K562 (cell line): Measurements from ENCODE around the gene CORIN. TPM values are rescaled to one million over a fixed set of nuclear protein-coding genes. Genes with fewer than 3 reads are reported as not detected.

Experiments used
- ATAC-seq: fragments of 200-7000 bp; cut with Tn5 transposase; 3 replicates; pipeline ENCODE4 v1.9.1; 2020; ENCODE audit warnings: moderate library complexity
- BruUV-seq: library from RNA; stranded (reverse); fragments of 400-500 nt; replicated peaks from 2 replicates; lab custom pipeline; 2021; lab: Mats Ljungman, UMichigan
- CTCF ChIA-PET: fragments of 300-600 bp; formaldehyde crosslinking; extraction: SDS; loops from one replicate; lab custom pipeline; 2021; ENCODE audit warnings: low intra/inter-chr PET ratio; lab: Yijun Ruan, JAX
- POLR2A ChIA-PET: fragments of 300-600, 350-650 bp; sonication (Branson Sonifier 250); formaldehyde crosslinking; extraction: SDS; loops from one replicate; lab custom pipeline; 2021; ENCODE audit warnings: antibody characterized with exemption, inconsistent platforms; lab: Yijun Ruan, JAX
- DNase-seq, 4 experiments: peaks; one replicate each; pipeline versions ENCODE4 v3.0.0 to v3.0.0-alpha.2; 2011 to 2018; ENCODE audit warnings: low spot score in 3 of 4, mixed read lengths in 3 of 4; ENCODE audit errors: extremely low read depth in 1 of 4
- FAIRE-seq: peaks from 2 replicates; lab custom pipeline; 2011; peaks lifted over from hg19 to GRCh38; lab: Jason Lieb, UNC
- H2AFZ ChIP-seq: 2 replicates; pipeline ENCODE4 v1.6.0; 2011; ENCODE audit warnings: low read depth, low read length, control low read depth, inconsistent platforms
- H3K27ac ChIP-seq: fragments of 200-600 bp; 3 replicates; pipeline ENCODE4 v1.8.0; 2011; ENCODE audit warnings: low read depth, mild to moderate bottlenecking, control low read depth, inconsistent platforms, low read length, moderate library complexity, mixed read lengths; ENCODE audit errors: extremely low read depth
- H3K27me3 ChIP-seq, 2 experiments: fragments of 300-600 bp in 1 of 2; 2 replicates in 1 of 2; 3 replicates in 1 of 2; pipeline versions ENCODE4 v1.6.0 to v1.8.0; 2011; ENCODE audit warnings: inconsistent platforms in 2 of 2, low read length in 2 of 2, mild to moderate bottlenecking in 1 of 2, mixed read lengths in 1 of 2, moderate library complexity in 1 of 2; ENCODE audit not compliant: control insufficient read depth in 2 of 2, insufficient read depth in 2 of 2
- H3K36me3 ChIP-seq: fragments of 300-600 bp; 3 replicates; pipeline ENCODE4 v1.8.0; 2011; ENCODE audit warnings: mild to moderate bottlenecking, low read length, inconsistent platforms; ENCODE audit not compliant: control insufficient read depth, insufficient read depth
- H3K4me1 ChIP-seq, 2 experiments: fragments of 200-600 bp in 1 of 2; replicated peaks in 1 of 2; 2 replicates in 1 of 2; 3 replicates in 1 of 2; pipeline versions ENCODE4 v1.5.1 to v1.8.0; 2011; ENCODE audit warnings: inconsistent platforms in 2 of 2, low read length in 2 of 2, mild to moderate bottlenecking in 1 of 2, mixed read lengths in 1 of 2, moderate library complexity in 1 of 2; ENCODE audit not compliant: control insufficient read depth in 2 of 2, insufficient read depth in 2 of 2
- H3K4me2 ChIP-seq: 2 replicates; pipeline ENCODE4 v1.6.1; 2011; ENCODE audit warnings: low read length, control low read depth, inconsistent platforms, mixed read lengths; ENCODE audit not compliant: insufficient read depth
- H3K4me3 ChIP-seq: fragments of 200-600 bp; sonication (generic), shearing (Covaris generic); 2 replicates; pipeline ENCODE4 v1.5.1; 2016; ENCODE audit warnings: control low read depth, inconsistent platforms
- H3K79me2 ChIP-seq: fragments of 200-600 bp; 3 replicates; pipeline ENCODE4 v1.8.0; 2011; ENCODE audit warnings: low read length, inconsistent platforms; ENCODE audit not compliant: control insufficient read depth, insufficient read depth
- H3K9ac ChIP-seq, 2 experiments: 2 replicates each; pipeline versions ENCODE4 v1.6.0 to v1.6.1; 2011; ENCODE audit warnings: low read depth in 2 of 2, low read length in 2 of 2, control low read depth in 1 of 2, inconsistent platforms in 1 of 2, mild to moderate bottlenecking in 1 of 2, mixed read lengths in 1 of 2; ENCODE audit not compliant: insufficient read depth in 1 of 2
- H3K9me1 ChIP-seq: one replicate; pipeline ENCODE4 v1.6.0; 2011; ENCODE audit warnings: inconsistent platforms, mild to moderate bottlenecking, low read length, moderate library complexity; ENCODE audit not compliant: control insufficient read depth, insufficient read depth
- H3K9me3 ChIP-seq: replicated peaks from 2 replicates; pipeline ENCODE4 v1.5.1; 2011; ENCODE audit warnings: low read depth, low read length, inconsistent platforms; ENCODE audit not compliant: control insufficient read depth, insufficient read depth
- H4K20me1 ChIP-seq: replicated peaks from 2 replicates; pipeline ENCODE4 v1.6.1; 2011; ENCODE audit warnings: low read length, inconsistent platforms, mixed read lengths; ENCODE audit not compliant: control insufficient read depth, insufficient read depth
- ELF4 ChIP-seq: fragments of 450-650 bp; formaldehyde crosslinking; IDR thresholded peaks from 2 replicates; pipeline ENCODE4 v1.4.0; 2022; ENCODE audit warnings: missing genetic modification characterization
- FIP1L1 ChIP-seq: fragments of 200-400 bp; formaldehyde crosslinking; IDR thresholded peaks from 2 replicates; pipeline ENCODE4 v1.6.1; 2018; ENCODE audit warnings: mild to moderate bottlenecking, low read depth, low read length; ENCODE audit not compliant: poor library complexity, severe bottlenecking
- JUND ChIP-seq, 2 experiments: IDR thresholded peaks; 2 replicates in 1 of 2; 3 replicates in 1 of 2; pipeline ENCODE4 v1.6.1; 2011; ENCODE audit warnings: borderline replicate concordance in 2 of 2, low read depth in 2 of 2, low read length in 2 of 2, improper control_type of control experiment in 1 of 2, missing biosample characterization in 1 of 2, missing genetic modification characterization in 1 of 2, missing genetic modification reagents in 1 of 2
- MBD2 ChIP-seq: sonication (generic); IDR thresholded peaks from 2 replicates; pipeline ENCODE4 v1.6.1; 2016; ENCODE audit warnings: low read depth, borderline replicate concordance
- MYNN ChIP-seq, 2 experiments: sonication (generic); formaldehyde crosslinking in 1 of 2; IDR thresholded peaks; 2 replicates each; pipeline versions ENCODE4 v1.5.0 to v1.6.1; 2016 to 2020; ENCODE audit warnings: antibody characterized with exemption in 1 of 2, missing genetic modification reagents in 1 of 2
- NCOR1 ChIP-seq: fragments of 450-650 bp; IDR thresholded peaks from 2 replicates; pipeline ENCODE4 v1.6.1; 2016; ENCODE audit warnings: mild to moderate bottlenecking, moderate library complexity
- NEUROD1 ChIP-seq: fragments of 150-350 bp; IDR thresholded peaks from 2 replicates; pipeline ENCODE4 v1.6.1; 2014; ENCODE audit warnings: borderline replicate concordance, low read length, low read depth; ENCODE audit not compliant: partially characterized antibody
- NFE2L1 ChIP-seq: fragments of 450-650 bp; IDR thresholded peaks from 2 replicates; pipeline ENCODE4 v1.6.1; 2016; ENCODE audit warnings: missing genetic modification characterization, low read depth, mild to moderate bottlenecking, missing compliant biosample characterization, moderate library complexity, borderline replicate concordance
- POLR2AphosphoS5 ChIP-seq: IDR thresholded peaks from 2 replicates; pipeline ENCODE4 v1.6.1; 2011; ENCODE audit warnings: mild to moderate bottlenecking, low read depth, low read length, moderate library complexity; ENCODE audit not compliant: control insufficient read depth, insufficient read depth
- TRIM28 ChIP-seq: fragments of 450-650 bp; IDR thresholded peaks from 2 replicates; pipeline ENCODE4 v1.6.1; 2017
- XRCC3 ChIP-seq: fragments of 450-650 bp; IDR thresholded peaks from 2 replicates; pipeline ENCODE4 v1.6.1; 2017; ENCODE audit warnings: mild to moderate bottlenecking, moderate library complexity
- ZNF830 ChIP-seq: fragments of 250-450 bp; sonication (Bioruptor Pico); IDR thresholded peaks from 2 replicates; pipeline ENCODE4 v1.5.0; 2021; ENCODE audit warnings: mild to moderate bottlenecking
- WGBS: fragments of 100-300 bp; shearing (Covaris generic); methylation state at CpG from one replicate; pipeline ENCODE4 v1.1.6; 2016; ENCODE audit warnings: low coverage, mixed read lengths; ENCODE audit not compliant: insufficient coverage; ENCODE audit errors: missing lambda C conversion rate; 5-methylcytosine and 5-hydroxymethylcytosine counted together
- in situ Hi-C: fragments of 300-500 bp; cut with MboI; formaldehyde crosslinking; loops from 4 replicates; pipeline ENCODE4 v1.15.0; 2018; ENCODE audit warnings: inconsistent platforms, mixed read lengths
- intact Hi-C: fragments of 100-400 bp; cut with micrococcal nuclease; formaldehyde crosslinking; loops from 2 replicates; pipeline ENCODE4 v1.14.2; 2022
- polyA plus RNA-seq, 8 experiments: library from polyadenylated mRNA; depleted of rRNA in 4 of 8; stranded (reverse) in 5 of 8; unstranded in 3 of 8; fragments of >200 nt; fragmentation: Nextera tagmentation in 2 of 8; fragmentation: Illumina TruSeq in 1 of 8; extraction: Ambion mirVana in 2 of 8; extraction: Trizol in 1 of 8; gene quantifications; 2 replicates each; pipeline versions ENCODE4 v1.2.1 to v1.2.3, GENCODE V29; 2011 to 2014; ENCODE audit warnings: inconsistent platforms in 1 of 8, missing spikeins in 1 of 8
- total RNA-seq, 7 experiments: library from RNA; depleted of rRNA in 6 of 7; stranded (reverse); fragments of >200 nt in 6 of 7; fragmentation: Illumina TruSeq in 2 of 7; extraction: Trizol in 2 of 7; gene quantifications; 2 replicates each; pipeline versions ENCODE4 v1.2.1 to v1.2.3, GENCODE V29; 2011 to 2021; ENCODE audit warnings: low replicate concordance in 1 of 7
- TF ChIP-seq, protein P1 (sequence below), 3 experiments: fragments of 200-800 bp in 1 of 3; sonication (Bioruptor generic) in 1 of 3; sonication (generic) in 1 of 3; formaldehyde crosslinking in 1 of 3; IDR thresholded peaks; 2 replicates each; pipeline versions ENCODE4 v1.6.1 to v1.8.0; 2016 to 2022; ENCODE audit warnings: mild to moderate bottlenecking in 2 of 3, missing compliant biosample characterization in 2 of 3, missing genetic modification characterization in 2 of 3, missing genetic modification reagents in 1 of 3
- TF ChIP-seq, protein P2 (sequence below): fragments of 450-650 bp; IDR thresholded peaks from 2 replicates; pipeline ENCODE4 v1.6.1; 2016; ENCODE audit warnings: missing biosample characterization, missing genetic modification characterization
- TF ChIP-seq, protein P3 (sequence below): sonication (generic); formaldehyde crosslinking; IDR thresholded peaks from 2 replicates; pipeline ENCODE4 v1.8.0; 2022; ENCODE audit warnings: missing genetic modification reagents, mild to moderate bottlenecking, moderate library complexity, borderline replicate concordance
- TF ChIP-seq, protein P4 (sequence below): fragments of 250-450 bp; sonication (Bioruptor Pico); IDR thresholded peaks from 2 replicates; pipeline ENCODE4 v1.4.0; 2020; ENCODE audit warnings: mild to moderate bottlenecking, moderate library complexity

The CORIN gene
- total and polyA plus RNA-seq, 9 of the 15 experiments (the other 6 are each of a cell fraction or from before 2014, with no cell fraction given): 0.04 to 0.31 (median 0.08) TPM; not detected in 4

DNA sequence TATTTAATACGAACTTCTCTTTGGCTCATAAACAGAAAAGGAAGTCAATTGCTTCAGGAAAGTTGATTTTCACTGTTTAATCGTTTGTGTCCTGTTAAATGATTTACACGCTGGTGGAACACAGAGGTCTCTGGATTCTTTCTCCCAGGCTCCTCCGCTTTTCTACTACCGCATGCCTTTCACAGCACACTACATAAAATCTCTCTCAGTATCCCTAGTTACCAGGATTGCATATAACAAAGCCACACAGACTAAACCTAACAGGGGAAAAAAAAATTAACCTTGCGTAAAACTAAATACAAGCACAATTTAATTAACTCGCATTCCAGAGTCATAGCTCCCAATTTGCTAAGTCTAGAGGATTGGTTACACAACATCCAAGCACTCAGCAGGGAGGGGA, 133.9 kb downstream of the CORIN start (continued):
- no peak for TF ChIP-seq NFE2L1 (tag)
- TF ChIP-seq, protein P1, sequence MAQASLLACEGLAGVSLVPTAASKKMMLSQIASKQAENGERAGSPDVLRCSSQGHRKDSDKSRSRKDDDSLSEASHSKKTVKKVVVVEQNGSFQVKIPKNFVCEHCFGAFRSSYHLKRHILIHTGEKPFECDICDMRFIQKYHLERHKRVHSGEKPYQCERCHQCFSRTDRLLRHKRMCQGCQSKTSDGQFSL (CRISPR knock-in tag; IDR thresholded peaks at IDR 0.05): no peak
- TF ChIP-seq, protein P1 (tag; IDR thresholded peaks at IDR 0.05): no peak
- TF ChIP-seq, all 486 proteins: peak for 0

DNA sequence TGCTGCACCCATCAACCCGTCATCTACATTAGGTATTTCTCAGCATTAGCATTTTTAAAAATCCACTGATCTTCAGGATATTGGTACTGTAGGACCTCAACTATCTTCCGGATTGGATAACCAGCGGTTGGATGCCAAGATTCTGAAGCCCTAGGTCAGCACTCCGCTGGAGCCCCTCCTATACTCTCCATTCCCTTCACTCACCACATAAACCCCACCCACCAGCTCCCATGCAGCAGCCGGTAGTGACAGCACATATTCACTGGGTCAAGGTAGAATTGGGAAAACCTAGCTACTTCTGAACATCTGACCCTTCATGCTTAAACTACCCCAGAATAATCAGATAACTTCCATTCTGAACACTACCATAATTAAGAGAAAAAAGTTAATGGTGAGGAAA, 134.9 kb downstream of the CORIN start:
- no peaks in the 10 kb centered on the region for H3K36me3 ChIP-seq
- ChIA-PET CTCF (no interaction called here), POLR2A (no interaction called here)
- no peaks in the 10 kb centered on the region for H3K9me3 ChIP-seq
- ATAC-seq: no peak
- no TSS peak for BruUV-seq
- H3K9ac ChIP-seq: no peak overlapping the region
- DNase-seq: no peak
- intact Hi-C loops (no loop called here), in situ Hi-C loops (loop anchor here (10.0 kb wide), 1 partner anchor 222 kb away; no protein-coding TSS in a partner anchor)
- H4K20me1 ChIP-seq: no peaks in the 10 kb centered on the region
- no peak overlapping the region for H3K4me3 ChIP-seq
- H3K4me2 ChIP-seq: no peak overlapping the region
- WGBS: 1% methylated on average over 5 of the region's 5 CpGs
- H3K9me1 ChIP-seq: no peaks in the 10 kb centered on the region
- H2AFZ ChIP-seq: no peak overlapping the region
- no peak for FAIRE-seq
- H3K79me2 ChIP-seq: no peaks in the 10 kb centered on the region
- no peaks in the 10 kb centered on the region for H3K4me1 ChIP-seq
- peaks cover 0 to 5% of the 10 kb centered on the region in 2 experiments; a peak in 1 of 5 replicates for H3K27me3 ChIP-seq
- H3K27ac ChIP-seq: no peak overlapping the region
- no peak for TF ChIP-seq TRIM28
- no peak for TF ChIP-seq MBD2
- TF ChIP-seq ELF4 (CRISPR knock-in tag): no peak
- TF ChIP-seq, protein P2, sequence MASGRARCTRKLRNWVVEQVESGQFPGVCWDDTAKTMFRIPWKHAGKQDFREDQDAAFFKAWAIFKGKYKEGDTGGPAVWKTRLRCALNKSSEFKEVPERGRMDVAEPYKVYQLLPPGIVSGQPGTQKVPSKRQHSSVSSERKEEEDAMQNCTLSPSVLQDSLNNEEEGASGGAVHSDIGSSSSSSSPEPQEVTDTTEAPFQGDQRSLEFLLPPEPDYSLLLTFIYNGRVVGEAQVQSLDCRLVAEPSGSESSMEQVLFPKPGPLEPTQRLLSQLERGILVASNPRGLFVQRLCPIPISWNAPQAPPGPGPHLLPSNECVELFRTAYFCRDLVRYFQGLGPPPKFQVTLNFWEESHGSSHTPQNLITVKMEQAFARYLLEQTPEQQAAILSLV: no peak
- no peak for TF ChIP-seq NEUROD1
- no peak for TF ChIP-seq XRCC3
- no peak for TF ChIP-seq FIP1L1
- TF ChIP-seq NCOR1: no peak
- TF ChIP-seq JUND (IDR thresholded peaks at IDR 0.05; ENCODE audit: borderline replicate concordance, low read depth, low read length): no peak
- no peak for TF ChIP-seq JUND (tag; IDR thresholded peaks at IDR 0.05; ENCODE audit: borderline replicate concordance, low read depth, low read length)
- no peak for TF ChIP-seq POLR2AphosphoS5
- TF ChIP-seq MYNN (IDR thresholded peaks at IDR 0.05): no peak
- no peak for TF ChIP-seq MYNN (CRISPR knock-in tag; IDR thresholded peaks at IDR 0.05)
- TF ChIP-seq, protein P3, sequence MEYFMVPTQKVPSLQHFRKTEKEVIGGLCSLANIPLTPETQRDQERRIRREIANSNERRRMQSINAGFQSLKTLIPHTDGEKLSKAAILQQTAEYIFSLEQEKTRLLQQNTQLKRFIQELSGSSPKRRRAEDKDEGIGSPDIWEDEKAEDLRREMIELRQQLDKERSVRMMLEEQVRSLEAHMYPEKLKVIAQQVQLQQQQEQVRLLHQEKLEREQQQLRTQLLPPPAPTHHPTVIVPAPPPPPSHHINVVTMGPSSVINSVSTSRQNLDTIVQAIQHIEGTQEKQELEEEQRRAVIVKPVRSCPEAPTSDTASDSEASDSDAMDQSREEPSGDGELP (CRISPR knock-in tag): no peak
- TF ChIP-seq, protein P4, sequence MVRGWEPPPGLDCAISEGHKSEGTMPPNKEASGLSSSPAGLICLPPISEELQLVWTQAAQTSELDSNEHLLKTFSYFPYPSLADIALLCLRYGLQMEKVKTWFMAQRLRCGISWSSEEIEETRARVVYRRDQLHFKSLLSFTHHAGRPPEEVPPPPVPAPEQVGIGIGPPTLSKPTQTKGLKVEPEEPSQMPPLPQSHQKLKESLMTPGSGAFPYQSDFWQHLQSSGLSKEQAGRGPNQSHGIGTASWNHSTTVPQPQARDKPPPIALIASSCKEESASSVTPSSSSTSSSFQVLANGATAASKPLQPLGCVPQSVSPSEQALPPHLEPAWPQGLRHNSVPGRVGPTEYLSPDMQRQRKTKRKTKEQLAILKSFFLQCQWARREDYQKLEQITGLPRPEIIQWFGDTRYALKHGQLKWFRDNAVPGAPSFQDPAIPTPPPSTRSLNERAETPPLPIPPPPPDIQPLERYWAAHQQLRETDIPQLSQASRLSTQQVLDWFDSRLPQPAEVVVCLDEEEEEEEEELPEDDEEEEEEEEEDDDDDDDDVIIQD: no peak
- TF ChIP-seq ZNF830 (CRISPR knock-in tag): no peak
